Endothelial cell of umbilical vein (primary cell): ENCODE data around the gene HAPLN2. TPM values are rescaled to one million over a fixed set of nuclear protein-coding genes. Genes with fewer than 3 reads are reported as not detected.

ENCODE experiments used
- BruUV-seq: library from RNA; stranded (reverse); fragments of 400-500 nt; replicated peaks from 2 replicates; lab custom pipeline; 2021; lab: Mats Ljungman, UMichigan
- CTCF ChIA-PET: fragments of 300-600, 350-600 bp; sonication (Branson Sonifier 250); formaldehyde crosslinking; loops from one replicate; lab custom pipeline; 2021; ENCODE audit warnings: antibody characterized with exemption, inconsistent platforms; lab: Charles Lee
- POLR2A ChIA-PET: fragments of 300-600, 350-600 bp; sonication (Branson Sonifier 250); formaldehyde crosslinking; loops from one replicate; lab custom pipeline; 2021; ENCODE audit warnings: antibody characterized with exemption, inconsistent platforms; lab: Charles Lee
- DNase-seq: peaks from one replicate; pipeline ENCODE4 v3.0.0-alpha.2; 2011; ENCODE audit warnings: low read depth, low spot score
- FAIRE-seq: peaks from 2 replicates; lab custom pipeline; 2011; peaks lifted over from hg19 to GRCh38; lab: Jason Lieb, UNC
- H2AFZ ChIP-seq: 2 replicates; pipeline ENCODE4 v1.6.0; 2012; ENCODE audit warnings: low read depth, low read length, control low read depth, inconsistent platforms
- H3K27ac ChIP-seq: 2 replicates; pipeline ENCODE4 v1.5.1; 2011; ENCODE audit warnings: low read depth, mild to moderate bottlenecking, control low read depth, low read length, moderate library complexity; ENCODE audit not compliant: insufficient read depth
- H3K27me3 ChIP-seq, 2 experiments: 2 replicates each; pipeline versions ENCODE4 v1.6.0 to v1.6.1; 2011; ENCODE audit warnings: low read length in 2 of 2, mixed read lengths in 1 of 2; ENCODE audit not compliant: control insufficient read depth in 2 of 2, insufficient read depth in 2 of 2
- H3K36me3 ChIP-seq, 2 experiments: 2 replicates in 1 of 2; 3 replicates in 1 of 2; pipeline ENCODE4 v1.5.1; 2011; ENCODE audit warnings: low read length in 2 of 2, mild to moderate bottlenecking in 1 of 2, moderate library complexity in 1 of 2; ENCODE audit not compliant: control insufficient read depth in 2 of 2, insufficient read depth in 2 of 2; ENCODE audit errors: extremely low read depth in 1 of 2
- H3K4me1 ChIP-seq: 3 replicates; pipeline ENCODE4 v1.5.1; 2011; ENCODE audit warnings: mild to moderate bottlenecking, low read length; ENCODE audit not compliant: control insufficient read depth, insufficient read depth; ENCODE audit errors: extremely low read depth
- H3K4me2 ChIP-seq: 2 replicates; pipeline ENCODE4 v1.6.1; 2011; ENCODE audit warnings: low read length, control low read depth, mixed read lengths; ENCODE audit not compliant: insufficient read depth
- H3K4me3 ChIP-seq, 3 experiments: fragments of 200-600 bp in 1 of 3; sonication (generic), shearing (Covaris generic) in 1 of 3; replicated peaks in 1 of 3; 2 replicates each; pipeline ENCODE4 v1.5.1; 2011 to 2016; ENCODE audit warnings: control low read depth in 3 of 3, low read length in 3 of 3, mild to moderate bottlenecking in 2 of 3, inconsistent platforms in 1 of 3, low read depth in 1 of 3, moderate library complexity in 1 of 3; ENCODE audit not compliant: insufficient read depth in 1 of 3
- H3K79me2 ChIP-seq: 2 replicates; pipeline ENCODE4 v1.6.0; 2012; ENCODE audit warnings: low read length, inconsistent platforms; ENCODE audit not compliant: control insufficient read depth, insufficient read depth
- H3K9ac ChIP-seq: replicated peaks from 2 replicates; pipeline ENCODE3; 2011; ENCODE audit warnings: low read length, control low read depth; ENCODE audit not compliant: insufficient read depth; ENCODE audit errors: extremely low read depth
- H3K9me1 ChIP-seq: replicated peaks from 3 replicates; pipeline ENCODE4 v1.6.0; 2011; ENCODE audit warnings: mild to moderate bottlenecking, low read length; ENCODE audit not compliant: control insufficient read depth, insufficient read depth; ENCODE audit errors: extremely low read depth
- H3K9me3 ChIP-seq: replicated peaks from 2 replicates; pipeline ENCODE4 v1.5.1; 2012; ENCODE audit warnings: low read length, inconsistent platforms; ENCODE audit not compliant: control insufficient read depth, insufficient read depth
- H4K20me1 ChIP-seq: replicated peaks from 2 replicates; pipeline ENCODE3; 2011; ENCODE audit warnings: mild to moderate bottlenecking, low read length; ENCODE audit not compliant: control insufficient read depth, insufficient read depth; ENCODE audit errors: extremely low read depth
- EZH2 ChIP-seq: IDR thresholded peaks from 2 replicates; pipeline ENCODE4 v1.6.1; 2012; ENCODE audit warnings: borderline replicate concordance, low read depth, mild to moderate bottlenecking, moderate library complexity, low read length, inconsistent platforms; ENCODE audit not compliant: severe bottlenecking
- FOS ChIP-seq: IDR thresholded peaks from 2 replicates; pipeline ENCODE4 v1.6.1; 2011; ENCODE audit warnings: mild to moderate bottlenecking, low read length, moderate library complexity, borderline replicate concordance; ENCODE audit not compliant: insufficient read depth
- GATA2 ChIP-seq: IDR thresholded peaks from 2 replicates; pipeline ENCODE4 v1.7.0; 2011; ENCODE audit warnings: low read depth, mild to moderate bottlenecking, moderate library complexity, mixed read lengths, low read length; ENCODE audit not compliant: insufficient read length, insufficient read depth
- JUN ChIP-seq: IDR thresholded peaks from 2 replicates; pipeline ENCODE4 v1.6.1; 2011; ENCODE audit warnings: borderline replicate concordance, low read depth; ENCODE audit not compliant: insufficient read length, insufficient read depth
- MAX ChIP-seq: IDR thresholded peaks from 2 replicates; pipeline ENCODE4 v1.6.1; 2011; ENCODE audit not compliant: insufficient read depth, insufficient read length
- MYC ChIP-seq: IDR thresholded peaks from one replicate; pipeline ENCODE4 v1.6.1; 2011; ENCODE audit warnings: mild to moderate bottlenecking, low read depth, low read length
- POLR2A ChIP-seq: IDR thresholded peaks from 2 replicates; pipeline ENCODE4 v1.6.1; 2012; ENCODE audit warnings: low read depth, mild to moderate bottlenecking, control low read depth, low read length
- POLR2AphosphoS5 ChIP-seq: IDR thresholded peaks from 2 replicates; pipeline ENCODE4 v1.6.1; 2012; ENCODE audit warnings: low read depth, mild to moderate bottlenecking, control low read depth, low read length, moderate library complexity; ENCODE audit not compliant: insufficient read depth
- dilution Hi-C: fragments of 300-500 bp; cut with MboI; formaldehyde crosslinking; loops from one replicate; pipeline ENCODE4 v1.15.0; 2019; ENCODE audit warnings: low sequenced_read_pairs; ENCODE audit not compliant: extremely low pct_ligation_motif_present
- intact Hi-C: fragments of 100-400 bp; cut with micrococcal nuclease; formaldehyde crosslinking; loops from one replicate; pipeline ENCODE4 v1.10.0; 2022
- polyA plus RNA-seq, 4 experiments: library from polyadenylated mRNA; depleted of rRNA in 3 of 4; stranded (reverse) in 3 of 4; unstranded in 1 of 4; fragments of >200 nt; gene quantifications; 2 replicates each; pipeline versions ENCODE4 v1.2.1 to v1.2.3, GENCODE V29; 2011 to 2012; ENCODE audit warnings: missing spikeins in 1 of 4
- total RNA-seq: library from RNA; stranded (reverse); gene quantifications from 2 replicates; pipeline ENCODE4 v1.2.3, GENCODE V29; 2021
- TF ChIP-seq, protein P1 (sequence below), 2 donors: IDR thresholded peaks; 1 replicate in 1 of 2; 2 replicates in 1 of 2; pipeline ENCODE4 v1.5.1; 2011; ENCODE audit warnings: low read length in 2 of 2, mild to moderate bottlenecking in 2 of 2, moderate library complexity in 2 of 2, control low read depth in 1 of 2, inconsistent platforms in 1 of 2, low read depth in 1 of 2; ENCODE audit not compliant: insufficient read depth in 1 of 2; ENCODE audit errors: extremely low read depth in 1 of 2

Gene HAPLN2
- total and polyA plus RNA-seq, 2 donors (not counting 3 experiments of a cell fraction or from before 2014, with no cell fraction given) = not detected

DNA sequence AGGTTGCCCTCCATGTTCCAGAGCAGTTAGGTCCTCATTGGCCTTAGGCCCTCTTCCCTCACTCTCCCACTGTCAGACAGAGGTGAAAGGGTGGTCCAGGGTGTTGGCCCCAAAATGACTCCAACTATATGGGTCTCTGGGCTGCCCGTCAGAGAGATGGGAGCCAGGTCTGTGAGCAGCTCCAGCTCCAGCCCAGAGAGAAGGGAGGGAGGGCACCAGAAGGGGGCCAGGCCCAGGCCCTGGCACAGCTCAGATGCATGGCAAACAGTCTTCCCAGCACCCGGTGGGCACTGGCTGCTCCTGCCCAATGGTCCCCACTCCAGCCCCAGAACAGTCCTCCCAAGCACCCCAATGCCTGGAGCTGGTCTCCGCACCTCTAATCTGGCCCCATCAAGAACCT, 24.9 kb downstream of the HAPLN2 start:
- peaks cover 78 to 83% of the 10 kb centered on the region in 2 experiments for H3K27me3 ChIP-seq
- BruUV-seq = no TSS peak

More for the DNA sequence above, 24.9 kb downstream of the HAPLN2 start:
- no peak overlapping the region for H3K9ac ChIP-seq
- no peaks in the 10 kb centered on the region for H3K36me3 ChIP-seq
- no peak for FAIRE-seq
- no peak overlapping the region for H3K4me3 ChIP-seq
- no peaks in the 10 kb centered on the region for H3K4me1 ChIP-seq
- no peaks in the 10 kb centered on the region for H3K9me3 ChIP-seq
- H3K27ac ChIP-seq = no peak overlapping the region
- ChIA-PET POLR2A (no interaction called here), CTCF (interaction anchor here (1.1 to 3.2 kb wide), 6 partner anchors 13 to 82 kb away, joined by 3 to 20 read pairs (median 8); partner anchors contain the start of gene NES)
- H2AFZ ChIP-seq = no peak overlapping the region
- no peak for TF ChIP-seq GATA2
- TF ChIP-seq FOS = no peak
- TF ChIP-seq, protein P1, sequence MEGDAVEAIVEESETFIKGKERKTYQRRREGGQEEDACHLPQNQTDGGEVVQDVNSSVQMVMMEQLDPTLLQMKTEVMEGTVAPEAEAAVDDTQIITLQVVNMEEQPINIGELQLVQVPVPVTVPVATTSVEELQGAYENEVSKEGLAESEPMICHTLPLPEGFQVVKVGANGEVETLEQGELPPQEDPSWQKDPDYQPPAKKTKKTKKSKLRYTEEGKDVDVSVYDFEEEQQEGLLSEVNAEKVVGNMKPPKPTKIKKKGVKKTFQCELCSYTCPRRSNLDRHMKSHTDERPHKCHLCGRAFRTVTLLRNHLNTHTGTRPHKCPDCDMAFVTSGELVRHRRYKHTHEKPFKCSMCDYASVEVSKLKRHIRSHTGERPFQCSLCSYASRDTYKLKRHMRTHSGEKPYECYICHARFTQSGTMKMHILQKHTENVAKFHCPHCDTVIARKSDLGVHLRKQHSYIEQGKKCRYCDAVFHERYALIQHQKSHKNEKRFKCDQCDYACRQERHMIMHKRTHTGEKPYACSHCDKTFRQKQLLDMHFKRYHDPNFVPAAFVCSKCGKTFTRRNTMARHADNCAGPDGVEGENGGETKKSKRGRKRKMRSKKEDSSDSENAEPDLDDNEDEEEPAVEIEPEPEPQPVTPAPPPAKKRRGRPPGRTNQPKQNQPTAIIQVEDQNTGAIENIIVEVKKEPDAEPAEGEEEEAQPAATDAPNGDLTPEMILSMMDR (IDR thresholded peaks at IDR 0.05; ENCODE audit: extremely low read depth in 1 of 2, insufficient read depth in 1 of 2, low read depth in 1 of 2, low read length in 2 of 2) = no peak
- TF ChIP-seq POLR2AphosphoS5 = no peak
- no peak for TF ChIP-seq POLR2A
- TF ChIP-seq JUN = no peak
- no peak for TF ChIP-seq EZH2
- TF ChIP-seq MAX = no peak
- no peak for TF ChIP-seq MYC
- dilution Hi-C loops (no loop called here), intact Hi-C loops (no loop called here)
- H3K79me2 ChIP-seq = no peaks in the 10 kb centered on the region
- DNase-seq = no peak
- no peak overlapping the region for H3K4me2 ChIP-seq
- H3K9me1 ChIP-seq = no peaks in the 10 kb centered on the region
- no peaks in the 10 kb centered on the region for H4K20me1 ChIP-seq
